MCF 10A (cell line): ENCODE results near the gene PMEPA1. TPM values are rescaled to one million over a fixed set of nuclear protein-coding genes. Genes with fewer than 3 reads are reported as not detected.

Experiments
- BruUV-seq: library from RNA; stranded (reverse); fragments of 400-500 nt; replicated peaks from 2 replicates; lab custom pipeline; 2021; lab: Mats Ljungman, UMichigan
- CTCF ChIA-PET: fragments of 300-600 bp; sonication (Branson Sonifier 250); formaldehyde crosslinking; extraction: SDS; loops from one replicate; lab custom pipeline; 2021; ENCODE audit warnings: antibody characterized with exemption, inconsistent platforms; lab: Yijun Ruan, JAX
- POLR2A ChIA-PET: fragments of 300-600, 350-650 bp; sonication (Branson Sonifier 250); formaldehyde crosslinking; extraction: SDS; loops from one replicate; lab custom pipeline; 2020; ENCODE audit warnings: antibody characterized with exemption, inconsistent platforms; lab: Yijun Ruan, JAX
- DNase-seq: peaks from one replicate; pipeline ENCODE4 v3.0.0-alpha.2; 2018; ENCODE audit not compliant: unreplicated experiment
- H3K27ac Mint-ChIP-seq: one replicate; pipeline ENCODE4 v1.8.0; 2022; ENCODE audit warnings: mild to moderate bottlenecking, low read depth, mixed read lengths; ENCODE audit not compliant: unreplicated experiment
- H3K27me3 Mint-ChIP-seq: one replicate; pipeline ENCODE4 v1.8.0; 2022; ENCODE audit warnings: mixed read lengths; ENCODE audit not compliant: insufficient read depth, unreplicated experiment
- H3K36me3 Mint-ChIP-seq: one replicate; pipeline ENCODE4 v1.8.0; 2022; ENCODE audit warnings: mild to moderate bottlenecking, moderate library complexity, mixed read lengths; ENCODE audit not compliant: insufficient read depth, unreplicated experiment
- H3K4me1 Mint-ChIP-seq: one replicate; pipeline ENCODE4 v1.8.0; 2022; ENCODE audit warnings: mixed read lengths; ENCODE audit not compliant: insufficient read depth, unreplicated experiment
- H3K4me3 Mint-ChIP-seq: one replicate; pipeline ENCODE4 v1.8.0; 2022; ENCODE audit warnings: mild to moderate bottlenecking, moderate library complexity, mixed read lengths; ENCODE audit not compliant: unreplicated experiment
- H3K9me3 Mint-ChIP-seq: one replicate; pipeline ENCODE4 v1.8.0; 2022; ENCODE audit warnings: mixed read lengths; ENCODE audit not compliant: unreplicated experiment
- intact Hi-C: fragments of 100-400 bp; cut with micrococcal nuclease; formaldehyde crosslinking; loops from 2 replicates; pipeline ENCODE4 v1.14.1; 2022
- total RNA-seq: library from RNA; stranded (reverse); gene quantifications from 2 replicates; pipeline ENCODE4 v1.2.3, GENCODE V29; 2022
- TF ChIP-seq, protein P1 (sequence below): fragments of 200-600 bp; IDR thresholded peaks from one replicate; pipeline ENCODE4 v1.8.0; 2022; ENCODE audit warnings: antibody characterized with exemption, mild to moderate bottlenecking; ENCODE audit not compliant: unreplicated experiment

PMEPA1 gene
- total RNA-seq, 1 experiment from 2014 or later, result 68.5 TPM

DNA sequence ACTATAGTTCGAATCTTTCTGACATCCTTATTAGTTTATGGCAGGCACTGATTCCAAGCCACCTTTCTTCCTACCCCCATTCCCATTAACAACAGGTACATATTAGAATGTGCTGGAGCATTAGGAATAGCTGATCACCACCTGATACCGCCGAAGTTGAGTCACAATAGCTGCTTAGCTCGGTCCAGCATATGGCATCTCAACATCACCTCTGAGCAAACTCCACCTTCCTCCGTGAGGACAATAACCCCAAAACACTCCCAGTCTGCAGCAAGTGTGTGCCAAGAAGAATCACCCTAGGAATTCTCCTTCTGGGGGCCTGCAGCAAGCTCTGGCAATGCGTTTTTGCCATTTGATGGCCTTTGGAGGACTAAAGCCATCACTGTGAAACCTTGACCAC lies 8.7 kb downstream of the PMEPA1 start:
- POLR2A ChIA-PET, result interaction anchor here (1.6 to 9.3 kb wide), 3 partner anchors 9 to 13 kb away, joined by 3 to 185 read pairs (median 19); partner anchors contain the start of gene PMEPA1
- H3K4me1 Mint-ChIP-seq, result peaks cover 22% of the 10 kb centered on the region

DNA sequence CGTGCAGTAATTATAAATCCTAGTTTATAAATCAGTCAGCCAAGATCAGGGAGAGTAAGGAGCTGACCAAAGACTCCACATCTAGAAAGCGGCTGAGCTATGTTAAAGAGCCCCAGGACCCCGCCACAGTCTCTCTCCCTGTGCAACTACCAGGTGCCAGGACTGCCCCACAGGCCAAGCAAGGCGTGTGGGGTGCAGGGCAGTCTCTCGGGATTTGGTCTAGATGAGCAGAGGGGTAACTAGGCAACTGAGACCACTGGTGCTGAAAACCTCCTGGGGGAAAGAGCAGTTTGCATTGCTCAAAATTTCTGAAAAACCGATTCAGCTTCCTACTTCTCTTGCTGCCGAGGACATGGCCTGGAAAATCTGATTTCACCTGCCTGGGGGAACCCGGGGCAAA lies 10.4 kb downstream of the PMEPA1 start:
- intact Hi-C loops, result loop anchor here (2.0 to 10.0 kb wide), 4 partner anchors 15 to 293 kb away; no protein-coding TSS in a partner anchor
- no peak for DNase-seq
- no peaks in the 10 kb centered on the region for H3K9me3 Mint-ChIP-seq
- peaks cover 6% of the 10 kb centered on the region for H3K36me3 Mint-ChIP-seq
- peak overlapping the region; percentile 66 for H3K27ac Mint-ChIP-seq
- H3K4me1 Mint-ChIP-seq, result peaks cover 34% of the 10 kb centered on the region
- CTCF ChIA-PET, result interaction anchor here (0.5 to 2.9 kb wide), 6 partner anchors 8 to 748 kb away, joined by 3 to 21 read pairs (median 4); no protein-coding TSS in a partner anchor
- BruUV-seq, result no TSS peak
- POLR2A ChIA-PET, result interaction anchor here (0.9 to 9.3 kb wide), 12 partner anchors 11 to 433 kb away, joined by 3 to 185 read pairs (median 9); partner anchors contain the start of gene PMEPA1
- TF ChIP-seq, protein P1, sequence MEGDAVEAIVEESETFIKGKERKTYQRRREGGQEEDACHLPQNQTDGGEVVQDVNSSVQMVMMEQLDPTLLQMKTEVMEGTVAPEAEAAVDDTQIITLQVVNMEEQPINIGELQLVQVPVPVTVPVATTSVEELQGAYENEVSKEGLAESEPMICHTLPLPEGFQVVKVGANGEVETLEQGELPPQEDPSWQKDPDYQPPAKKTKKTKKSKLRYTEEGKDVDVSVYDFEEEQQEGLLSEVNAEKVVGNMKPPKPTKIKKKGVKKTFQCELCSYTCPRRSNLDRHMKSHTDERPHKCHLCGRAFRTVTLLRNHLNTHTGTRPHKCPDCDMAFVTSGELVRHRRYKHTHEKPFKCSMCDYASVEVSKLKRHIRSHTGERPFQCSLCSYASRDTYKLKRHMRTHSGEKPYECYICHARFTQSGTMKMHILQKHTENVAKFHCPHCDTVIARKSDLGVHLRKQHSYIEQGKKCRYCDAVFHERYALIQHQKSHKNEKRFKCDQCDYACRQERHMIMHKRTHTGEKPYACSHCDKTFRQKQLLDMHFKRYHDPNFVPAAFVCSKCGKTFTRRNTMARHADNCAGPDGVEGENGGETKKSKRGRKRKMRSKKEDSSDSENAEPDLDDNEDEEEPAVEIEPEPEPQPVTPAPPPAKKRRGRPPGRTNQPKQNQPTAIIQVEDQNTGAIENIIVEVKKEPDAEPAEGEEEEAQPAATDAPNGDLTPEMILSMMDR, result no peak
- no peaks in the 10 kb centered on the region for H3K27me3 Mint-ChIP-seq
- peak overlapping the region; percentile 64 for H3K4me3 Mint-ChIP-seq

More for the DNA sequence above, 8.7 kb downstream of the PMEPA1 start:
- intact Hi-C loops, result no loop called here
- TF ChIP-seq, protein P1, result no peak
- no peaks in the 10 kb centered on the region for H3K9me3 Mint-ChIP-seq
- no TSS peak for BruUV-seq
- no peak overlapping the region for H3K4me3 Mint-ChIP-seq
- no peaks in the 10 kb centered on the region for H3K27me3 Mint-ChIP-seq
- CTCF ChIA-PET, result interaction anchor here (0.6 to 1.3 kb wide), 2 partner anchors 19 to 129 kb away, joined by 4 read pairs; no protein-coding TSS in a partner anchor
- DNase-seq, result no peak
- H3K27ac Mint-ChIP-seq, result no peak overlapping the region
- peaks cover 6% of the 10 kb centered on the region for H3K36me3 Mint-ChIP-seq

DNA sequence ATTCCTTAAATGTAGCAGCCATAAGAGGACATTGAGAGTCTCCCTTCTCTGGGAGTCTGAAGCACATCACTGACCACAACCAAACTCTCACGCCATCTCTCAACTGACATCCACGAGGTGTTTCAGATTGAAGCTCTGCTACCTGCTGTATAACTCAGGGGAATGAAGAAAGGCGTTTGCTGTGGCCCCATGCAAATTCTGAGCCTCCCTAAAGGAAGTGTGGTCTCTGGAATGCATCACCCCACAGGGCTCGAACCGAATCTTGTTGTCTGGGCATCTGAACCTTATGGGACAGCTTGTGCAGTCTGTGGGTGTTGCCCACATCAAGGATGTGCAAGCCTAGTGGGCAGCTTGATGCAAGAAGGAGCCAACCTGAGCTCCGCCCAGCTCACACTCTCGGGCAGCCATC lies 10.9 kb downstream of the PMEPA1 start:
- H3K4me1 Mint-ChIP-seq, result peaks cover 36% of the 10 kb centered on the region
- TF ChIP-seq, protein P1, result no peak
- no peaks in the 10 kb centered on the region for H3K9me3 Mint-ChIP-seq
- H3K27me3 Mint-ChIP-seq, result no peaks in the 10 kb centered on the region
- peak overlapping the region; percentile 66 for H3K27ac Mint-ChIP-seq
- H3K36me3 Mint-ChIP-seq, result peaks cover 6% of the 10 kb centered on the region
- ChIA-PET CTCF (interaction anchor here (0.5 to 2.9 kb wide), 8 partner anchors 9 to 749 kb away, joined by 3 to 21 read pairs (median 4); no protein-coding TSS in a partner anchor), POLR2A (interaction anchor here (0.5 to 9.3 kb wide), 16 partner anchors 11 to 556 kb away, joined by 3 to 185 read pairs (median 8); partner anchors contain the start of gene PMEPA1)
- peak overlapping the region; percentile 64 for H3K4me3 Mint-ChIP-seq
- peak; percentile 44 for DNase-seq
- TSS peak; percentile 86 for BruUV-seq
- intact Hi-C loops, result loop anchor here (1.0 to 10.0 kb wide), 5 partner anchors 8 to 293 kb away; no protein-coding TSS in a partner anchor

DNA sequence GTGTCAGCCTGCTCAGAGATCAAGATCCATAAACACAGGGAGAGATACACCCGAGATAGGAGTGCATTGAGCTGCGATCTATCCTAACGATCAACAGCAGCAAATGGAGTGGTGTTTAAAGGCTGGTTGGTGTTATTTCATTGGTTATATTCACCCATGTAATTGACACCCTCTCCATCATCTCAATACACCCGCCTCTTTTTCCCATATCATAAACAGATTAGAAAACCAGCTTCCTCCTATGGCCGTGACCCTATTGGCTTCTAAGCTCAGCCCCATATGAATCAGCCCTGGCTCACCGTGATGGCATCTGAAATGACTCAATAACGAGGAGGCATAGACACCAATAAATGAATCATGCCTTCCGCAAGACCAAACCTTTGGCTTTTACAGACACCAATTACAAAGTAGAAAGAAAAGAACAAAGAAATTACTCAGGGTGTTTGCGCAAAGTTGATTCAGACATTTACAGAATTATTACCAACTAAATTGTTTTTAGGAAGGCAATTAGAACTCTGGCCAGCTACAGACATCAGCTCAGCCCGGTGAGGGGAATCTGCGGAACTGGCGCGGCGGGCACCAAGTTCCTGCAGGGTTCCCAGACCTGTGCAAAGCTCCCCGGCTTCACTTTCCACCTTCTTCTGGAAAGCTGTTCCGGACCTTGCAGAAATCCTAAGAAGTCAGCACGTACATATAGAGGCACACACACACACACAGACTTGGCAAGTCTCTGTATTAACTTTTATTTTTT lies 11.5 kb downstream of the PMEPA1 start:
- peak overlapping the region; percentile 66 for H3K27ac Mint-ChIP-seq
- POLR2A ChIA-PET, result interaction anchor here (0.5 to 9.3 kb wide), 22 partner anchors 11 to 857 kb away, joined by 3 to 185 read pairs (median 6); partner anchors contain the start of gene PMEPA1
- H3K4me1 Mint-ChIP-seq, result peaks cover 42% of the 10 kb centered on the region
- peak overlapping the region; percentile 64 for H3K4me3 Mint-ChIP-seq
- H3K36me3 Mint-ChIP-seq, result peaks cover 6% of the 10 kb centered on the region
- H3K27me3 Mint-ChIP-seq, result no peaks in the 10 kb centered on the region
- no peaks in the 10 kb centered on the region for H3K9me3 Mint-ChIP-seq
- TF ChIP-seq, protein P1, result no peak
- no TSS peak for BruUV-seq
- intact Hi-C loops, result loop anchor here (1.0 to 10.0 kb wide), 5 partner anchors 9 to 294 kb away; no protein-coding TSS in a partner anchor
- DNase-seq, result peak; percentile 99
- CTCF ChIA-PET, result interaction anchor here (0.6 to 2.9 kb wide), 10 partner anchors 9 to 559 kb away, joined by 3 to 21 read pairs (median 4); no protein-coding TSS in a partner anchor
